ENCODE data around the gene DOK3.

- TF ChIP-seq IKZF1 (conservative IDR thresholded peaks at IDR 0.05) = no peak
- TF ChIP-seq ZBED1 (IDR thresholded peaks at IDR 0.05; ENCODE audit: borderline replicate concordance) = no peak
- no peak for TF ChIP-seq CTCF (IDR thresholded peaks at IDR 0.05 in 2 of 3, conservative IDR thresholded peaks at IDR 0.05 in 1 of 3; ENCODE audit: control insufficient read depth in 2 of 3, extremely low read depth in 1 of 3, insufficient read depth in 1 of 3, low read depth in 3 of 3, low read length in 3 of 3)
- no peak for TF ChIP-seq E2F4 (IDR thresholded peaks at IDR 0.05; ENCODE audit: low read depth, low read length)
Observed at GRCh38 chr5:177502886-177503285, 6.7 kb downstream of the DOK3 start.

Measured in GM12878 (cell line).